ENCODE results near the gene HTRA1.

HTRA1 gene

GRCh38 chr10:122435212-122435827 lies 26.0 kb upstream of the HTRA1 start:
- Histone ChIP-seq H3K4ac (ENCODE audit: low read depth, low read length) (no peak overlapping the region), H3K4me2 (ENCODE audit: low read length) (no peak overlapping the region), H4K12ac (ENCODE audit: low read depth, low read length) (no peak overlapping the region), H2BK12ac (ENCODE audit: low read length) (no peak overlapping the region), H3K36me3 (ENCODE audit: control insufficient read depth in 1 of 2, insufficient read depth in 2 of 2, low read length in 2 of 2) (peaks cover 0 to 3% of the 10 kb centered on the region in 2 experiments), H3K9ac (ENCODE audit: low read length) (no peak overlapping the region), H2BK5ac (ENCODE audit: low read depth, low read length, poor library complexity) (no peak overlapping the region), H3K79me2 (ENCODE audit: control insufficient read depth, insufficient read depth, low read length, poor library complexity) (no peaks in the 10 kb centered on the region), H4K91ac (ENCODE audit: low read depth, low read length) (no peak overlapping the region), H2AK5ac (ENCODE audit: low read length) (no peak overlapping the region), H3K23ac (ENCODE audit: low read length) (no peak overlapping the region), H3K4me3 (ENCODE audit: low read depth, low read length) (no peak overlapping the region), H2BK120ac (ENCODE audit: insufficient read depth, low read length, poor library complexity) (no peak overlapping the region), H2AFZ (ENCODE audit: insufficient read depth, low read length, poor library complexity) (no peak overlapping the region), H3K18ac (ENCODE audit: low read length) (no peak overlapping the region), H4K8ac (ENCODE audit: low read depth, low read length) (no peak overlapping the region), H3K27me3 (ENCODE audit: insufficient read depth, low read length) (no peaks in the 10 kb centered on the region), H3K79me1 (ENCODE audit: low read length) (no peaks in the 10 kb centered on the region), H3K9me3 (ENCODE audit: insufficient read depth, low read depth, low read length) (no peaks in the 10 kb centered on the region), H3K27ac (ENCODE audit: low read depth, low read length) (no peak overlapping the region), H3K14ac (ENCODE audit: low read length) (no peak overlapping the region), H3K4me1 (ENCODE audit: control insufficient read depth in 1 of 2, insufficient read depth in 2 of 2, low read length in 2 of 2) (no peaks in the 10 kb centered on the region)
- peak in 1 of 2 donors; percentile 86 for DNase-seq
- WGBS (ENCODE audit: extremely low coverage, insufficient coverage, insufficient read length): no CpG with 5 or more reads among the region's 3 CpGs

- WGBS (ENCODE audit: extremely low coverage, insufficient coverage, insufficient read length): no CpG with 5 or more reads among the region's 7 CpGs
- H3K4ac ChIP-seq (ENCODE audit: low read depth, low read length): no peak overlapping the region
These were observed 19.4 kb upstream of the HTRA1 start for GRCh38 chr10:122441961-122442360.

GRCh38 chr10:122445469-122445868 lies 15.9 kb upstream of the HTRA1 start:
- Histone ChIP-seq H4K8ac (ENCODE audit: low read depth, low read length) (no peak overlapping the region), H3K14ac (ENCODE audit: low read length) (no peak overlapping the region), H3K18ac (ENCODE audit: low read length) (no peak overlapping the region), H3K27ac (ENCODE audit: low read depth, low read length) (no peak overlapping the region), H3K27me3 (ENCODE audit: insufficient read depth, low read length) (no peaks in the 10 kb centered on the region), H2BK120ac (ENCODE audit: insufficient read depth, low read length, poor library complexity) (no peak overlapping the region), H3K23ac (ENCODE audit: low read length) (no peak overlapping the region), H3K9ac (ENCODE audit: low read length) (no peak overlapping the region), H3K79me2 (ENCODE audit: control insufficient read depth, insufficient read depth, low read length, poor library complexity) (no peaks in the 10 kb centered on the region), H3K4me3 (ENCODE audit: low read depth, low read length) (no peak overlapping the region), H4K12ac (ENCODE audit: low read depth, low read length) (no peak overlapping the region), H4K91ac (ENCODE audit: low read depth, low read length) (no peak overlapping the region), H3K4me1 (ENCODE audit: control insufficient read depth in 1 of 2, insufficient read depth in 2 of 2, low read length in 2 of 2) (peaks cover 0 to 3% of the 10 kb centered on the region in 2 experiments), H3K79me1 (ENCODE audit: low read length) (peaks cover 2% of the 10 kb centered on the region), H2AFZ (ENCODE audit: insufficient read depth, low read length, poor library complexity) (no peak overlapping the region), H3K4me2 (ENCODE audit: low read length) (no peak overlapping the region), H3K4ac (ENCODE audit: low read depth, low read length) (no peak overlapping the region), H2BK12ac (ENCODE audit: low read length) (no peak overlapping the region), H2BK5ac (ENCODE audit: low read depth, low read length, poor library complexity) (no peak overlapping the region), H3K9me3 (ENCODE audit: insufficient read depth, low read depth, low read length) (peaks cover 4% of the 10 kb centered on the region), H2AK5ac (ENCODE audit: low read length) (no peak overlapping the region), H3K36me3 (ENCODE audit: control insufficient read depth in 1 of 2, insufficient read depth in 2 of 2, low read length in 2 of 2) (no peaks in the 10 kb centered on the region)
- no CpG with 5 or more reads among the region's 1 CpG for WGBS (ENCODE audit: extremely low coverage, insufficient coverage, insufficient read length)
- DNase-seq: no peak

More at GRCh38 chr10:122441961-122442360, 19.4 kb upstream of the HTRA1 start:
- no peak overlapping the region for H2AK5ac ChIP-seq (ENCODE audit: low read length)
- H2BK5ac ChIP-seq (ENCODE audit: low read depth, low read length, poor library complexity): no peak overlapping the region
- H3K4me3 ChIP-seq (ENCODE audit: low read depth, low read length): no peak overlapping the region
- no peak overlapping the region for H3K4me2 ChIP-seq (ENCODE audit: low read length)
- H3K9ac ChIP-seq (ENCODE audit: low read length): no peak overlapping the region
- peaks cover 0 to 3% of the 10 kb centered on the region in 2 experiments for H3K36me3 ChIP-seq (ENCODE audit: control insufficient read depth in 1 of 2, insufficient read depth in 2 of 2, low read length in 2 of 2)
- H3K27ac ChIP-seq (ENCODE audit: low read depth, low read length): no peak overlapping the region
- H4K12ac ChIP-seq (ENCODE audit: low read depth, low read length): no peak overlapping the region
- no peaks in the 10 kb centered on the region for H3K79me2 ChIP-seq (ENCODE audit: control insufficient read depth, insufficient read depth, low read length, poor library complexity)
- peak; percentile 63 to 82 for DNase-seq
- H3K14ac ChIP-seq (ENCODE audit: low read length): no peak overlapping the region
- H3K4me1 ChIP-seq (ENCODE audit: control insufficient read depth in 1 of 2, insufficient read depth in 2 of 2, low read length in 2 of 2): peaks cover 0 to 3% of the 10 kb centered on the region in 2 experiments
- H4K8ac ChIP-seq (ENCODE audit: low read depth, low read length): no peak overlapping the region
- no peak overlapping the region for H3K23ac ChIP-seq (ENCODE audit: low read length)
- H2BK12ac ChIP-seq (ENCODE audit: low read length): no peak overlapping the region
- no peaks in the 10 kb centered on the region for H3K79me1 ChIP-seq (ENCODE audit: low read length)
- H2BK120ac ChIP-seq (ENCODE audit: insufficient read depth, low read length, poor library complexity): no peak overlapping the region
- H3K9me3 ChIP-seq (ENCODE audit: insufficient read depth, low read depth, low read length): peaks cover 4% of the 10 kb centered on the region
- H4K91ac ChIP-seq (ENCODE audit: low read depth, low read length): no peak overlapping the region
- no peak overlapping the region for H2AFZ ChIP-seq (ENCODE audit: insufficient read depth, low read length, poor library complexity)
- no peaks in the 10 kb centered on the region for H3K27me3 ChIP-seq (ENCODE audit: insufficient read depth, low read length)
- no peak overlapping the region for H3K18ac ChIP-seq (ENCODE audit: low read length)

- H2BK12ac ChIP-seq (ENCODE audit: low read length): no peak overlapping the region
- H3K18ac ChIP-seq (ENCODE audit: low read length): no peak overlapping the region
- H3K23ac ChIP-seq (ENCODE audit: low read length): no peak overlapping the region
These were observed 15.4 kb upstream of the HTRA1 start for GRCh38 chr10:122445904-122446303.

More at GRCh38 chr10:122445904-122446303, 15.4 kb upstream of the HTRA1 start:
- no peak overlapping the region for H2BK5ac ChIP-seq (ENCODE audit: low read depth, low read length, poor library complexity)
- H4K91ac ChIP-seq (ENCODE audit: low read depth, low read length): no peak overlapping the region
- H3K4ac ChIP-seq (ENCODE audit: low read depth, low read length): no peak overlapping the region
- no peak overlapping the region for H3K4me3 ChIP-seq (ENCODE audit: low read depth, low read length)
- no peaks in the 10 kb centered on the region for H3K36me3 ChIP-seq (ENCODE audit: control insufficient read depth in 1 of 2, insufficient read depth in 2 of 2, low read length in 2 of 2)
- peaks cover 4% of the 10 kb centered on the region for H3K9me3 ChIP-seq (ENCODE audit: insufficient read depth, low read depth, low read length)
- H3K79me1 ChIP-seq (ENCODE audit: low read length): peaks cover 2% of the 10 kb centered on the region
- no peak overlapping the region for H3K9ac ChIP-seq (ENCODE audit: low read length)
- no peak overlapping the region for H4K8ac ChIP-seq (ENCODE audit: low read depth, low read length)
- H3K27me3 ChIP-seq (ENCODE audit: insufficient read depth, low read length): no peaks in the 10 kb centered on the region
- no peak overlapping the region for H2BK120ac ChIP-seq (ENCODE audit: insufficient read depth, low read length, poor library complexity)
- H3K79me2 ChIP-seq (ENCODE audit: control insufficient read depth, insufficient read depth, low read length, poor library complexity): no peaks in the 10 kb centered on the region
- H4K12ac ChIP-seq (ENCODE audit: low read depth, low read length): no peak overlapping the region
- H3K27ac ChIP-seq (ENCODE audit: low read depth, low read length): no peak overlapping the region
- H3K4me1 ChIP-seq (ENCODE audit: control insufficient read depth in 1 of 2, insufficient read depth in 2 of 2, low read length in 2 of 2): peaks cover 0 to 3% of the 10 kb centered on the region in 2 experiments
- DNase-seq: peak in 1 of 2 donors; percentile 54
- H2AK5ac ChIP-seq (ENCODE audit: low read length): no peak overlapping the region
- H3K14ac ChIP-seq (ENCODE audit: low read length): no peak overlapping the region
- no peak overlapping the region for H3K4me2 ChIP-seq (ENCODE audit: low read length)
- H2AFZ ChIP-seq (ENCODE audit: insufficient read depth, low read length, poor library complexity): no peak overlapping the region

Measured in trophoblast cell (in vitro differentiated cells and primary cell).